Measurements from ENCODE around the gene SLC25A44.

SLC25A44 gene, protein sequence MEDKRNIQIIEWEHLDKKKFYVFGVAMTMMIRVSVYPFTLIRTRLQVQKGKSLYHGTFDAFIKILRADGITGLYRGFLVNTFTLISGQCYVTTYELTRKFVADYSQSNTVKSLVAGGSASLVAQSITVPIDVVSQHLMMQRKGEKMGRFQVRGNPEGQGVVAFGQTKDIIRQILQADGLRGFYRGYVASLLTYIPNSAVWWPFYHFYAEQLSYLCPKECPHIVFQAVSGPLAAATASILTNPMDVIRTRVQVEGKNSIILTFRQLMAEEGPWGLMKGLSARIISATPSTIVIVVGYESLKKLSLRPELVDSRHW

DNA sequence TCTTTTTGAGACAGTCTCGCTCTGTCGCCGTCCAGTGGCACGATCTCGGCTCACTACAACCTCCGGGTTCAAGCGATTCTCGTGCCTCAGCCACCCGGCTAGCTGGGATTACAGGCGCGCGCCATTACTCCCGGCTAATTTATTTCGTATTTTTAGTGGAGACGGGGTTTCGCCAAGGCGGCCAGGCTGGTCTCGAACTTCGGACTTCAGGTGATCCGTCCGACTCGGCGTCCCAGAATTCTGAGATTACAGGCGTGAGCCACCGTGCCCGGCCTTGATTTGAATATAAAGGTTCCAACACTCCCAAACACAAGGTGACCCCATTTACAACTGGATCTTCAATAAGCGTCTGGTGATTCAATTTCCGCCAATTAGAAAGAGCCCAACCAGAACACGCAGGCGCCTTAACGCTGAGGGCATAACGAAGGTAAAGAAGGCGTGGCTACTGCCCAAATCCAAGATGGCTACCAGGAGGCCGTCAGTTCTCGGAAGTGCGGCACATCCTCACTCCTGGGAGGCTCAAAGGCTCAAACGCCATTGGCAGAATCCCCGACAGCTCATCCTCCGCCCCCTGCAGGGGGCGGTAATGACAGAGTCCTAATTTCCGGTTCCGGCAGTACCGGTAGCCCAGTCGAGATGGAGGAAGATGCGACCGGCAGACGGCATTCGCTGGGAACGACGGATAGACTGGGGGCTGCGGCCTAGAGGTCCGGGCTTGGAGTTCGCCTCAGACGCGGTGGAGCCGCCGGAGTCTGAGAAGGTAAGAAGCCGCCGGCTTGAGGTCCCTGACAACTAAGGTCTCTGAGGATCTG, at the start of gene SLC25A44:
TSS of gene SLC25A44 (plus strand) at position 617 of the 812 bp plus-strand sequence. CDS start 5,744 bp downstream, outside the sequence.
- peak; percentile 95 for DNase-seq (ENCODE audit: low read depth)

DNA sequence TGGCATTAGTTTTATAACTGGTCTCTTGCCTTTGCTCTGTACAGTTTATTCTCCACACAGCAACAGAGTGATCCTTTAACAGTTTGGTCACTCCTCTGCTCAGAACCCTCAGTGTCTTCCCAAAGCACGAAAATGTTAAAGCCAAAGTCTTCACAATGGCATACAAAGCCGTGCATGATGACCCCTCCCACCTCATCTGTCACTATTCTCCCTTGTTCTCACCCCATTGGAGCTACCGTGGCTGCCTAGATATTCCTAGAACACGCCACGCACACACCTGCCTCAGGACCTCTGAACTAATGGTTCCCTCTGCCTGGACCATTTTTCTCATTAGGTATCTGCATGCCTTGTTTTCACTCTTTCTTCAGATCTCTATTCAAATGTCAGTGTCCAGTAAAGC, 49.2 kb upstream of the SLC25A44 start:
- no peak for DNase-seq (ENCODE audit: low read depth)

DNA sequence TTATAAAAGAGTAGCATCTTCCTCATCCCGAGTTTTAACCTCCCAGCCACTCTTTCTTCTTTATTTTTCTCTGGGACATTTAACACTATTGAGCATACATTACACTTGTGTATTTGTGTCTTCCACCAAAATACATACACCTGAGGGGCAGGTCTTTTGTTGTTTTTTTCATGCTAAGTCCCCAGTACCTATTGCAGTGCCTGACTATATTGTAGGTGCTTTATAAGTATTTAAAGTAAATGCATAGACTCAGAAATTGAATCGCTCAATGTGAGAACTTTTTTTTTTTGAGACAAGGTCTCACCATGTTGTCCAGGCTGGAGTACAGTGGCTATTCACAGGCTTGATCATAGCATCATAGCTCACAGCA, 48.3 kb upstream of the SLC25A44 start:
- DNase-seq (ENCODE audit: low read depth) = no peak

DNA sequence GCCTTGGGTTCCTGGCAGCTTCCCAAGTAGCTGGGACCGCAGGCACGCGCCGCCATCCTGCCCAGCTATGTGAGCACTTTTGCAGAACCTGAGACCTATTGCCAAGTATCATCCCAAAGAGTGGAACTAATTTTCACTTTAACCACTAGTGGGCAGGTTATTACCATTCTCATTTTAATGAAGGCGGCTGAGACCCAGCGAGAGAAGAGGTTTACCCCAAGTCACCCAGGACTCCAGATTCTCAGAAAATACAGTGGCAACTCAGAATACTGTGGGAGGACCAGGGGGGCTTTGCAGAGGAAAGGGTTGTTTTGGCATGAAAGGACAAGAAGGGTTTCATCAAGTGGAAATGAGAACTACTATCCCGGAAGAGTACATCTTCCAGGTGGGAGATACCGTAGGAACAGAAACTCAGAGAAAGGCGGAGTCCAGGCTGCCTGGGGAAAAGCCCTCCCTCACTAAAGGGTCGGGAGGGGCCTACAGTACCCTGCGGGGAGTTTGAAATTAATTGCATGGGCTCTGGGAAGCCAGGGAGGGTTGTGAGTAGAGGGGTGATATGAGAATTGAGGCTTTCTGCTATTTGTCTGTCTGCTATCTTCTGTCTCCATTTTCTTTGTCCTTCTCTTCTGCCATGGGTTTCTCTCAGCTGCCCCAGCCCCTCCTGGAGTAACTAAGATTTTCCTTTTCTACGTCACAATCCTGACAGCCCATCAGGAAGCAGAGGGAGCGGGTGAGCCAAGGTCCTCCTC, 47.7 kb upstream of the SLC25A44 start:
- peak; percentile 29 for DNase-seq (ENCODE audit: low read depth)

DNA sequence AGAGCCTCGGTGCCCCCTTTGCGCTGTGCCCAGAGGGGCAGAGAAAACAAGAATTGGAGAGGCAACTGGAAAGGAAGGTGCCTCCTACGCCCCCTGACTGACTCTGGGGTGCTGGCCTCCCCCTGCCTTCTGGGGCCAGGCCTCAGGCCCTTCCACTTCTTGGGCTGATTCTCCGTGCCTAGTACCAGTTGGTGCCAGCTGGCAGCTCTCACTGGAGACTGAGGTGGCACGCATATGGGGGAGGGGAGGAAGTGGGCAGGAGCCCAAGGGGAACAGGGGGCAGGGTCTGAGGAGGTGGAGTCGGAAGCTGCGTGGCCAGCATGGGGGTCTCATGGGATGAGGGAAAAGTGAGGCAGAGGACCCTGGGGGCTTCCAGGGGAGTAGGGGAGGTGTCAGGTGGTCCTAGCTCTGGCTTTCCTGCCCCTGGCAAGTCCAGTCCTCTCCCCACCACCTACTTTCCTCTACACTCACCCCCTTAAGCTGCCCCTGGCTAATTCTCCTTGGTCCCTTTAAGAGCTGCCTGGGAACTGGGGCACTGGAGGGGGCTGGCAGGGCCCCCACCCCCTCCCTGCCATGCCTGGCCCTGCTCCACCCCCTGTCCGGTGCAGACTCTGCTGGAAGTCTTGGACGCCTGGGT, 47.0 kb upstream of the SLC25A44 start:
- no peak for DNase-seq (ENCODE audit: low read depth)

DNA sequence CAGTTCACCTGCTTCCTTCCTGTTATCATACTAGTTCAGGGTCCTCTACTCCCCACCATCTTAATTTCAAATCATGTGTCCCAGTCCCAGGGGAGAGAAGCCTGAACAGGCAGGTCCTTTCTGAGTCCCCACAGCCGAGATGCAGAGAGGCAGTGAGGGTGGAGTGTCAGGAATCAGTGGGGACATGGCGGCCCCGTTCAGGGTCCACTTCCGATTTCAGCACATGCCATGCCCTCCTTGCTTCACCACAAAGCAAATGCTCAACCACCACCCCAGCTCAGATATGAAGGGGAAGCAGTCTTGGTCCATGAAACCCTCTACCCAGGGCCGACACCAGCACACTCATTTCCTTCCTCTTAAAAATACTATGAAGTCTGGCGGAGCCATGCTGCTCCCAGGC, 45.7 kb upstream of the SLC25A44 start:
- no peak for DNase-seq (ENCODE audit: low read depth)

DNA sequence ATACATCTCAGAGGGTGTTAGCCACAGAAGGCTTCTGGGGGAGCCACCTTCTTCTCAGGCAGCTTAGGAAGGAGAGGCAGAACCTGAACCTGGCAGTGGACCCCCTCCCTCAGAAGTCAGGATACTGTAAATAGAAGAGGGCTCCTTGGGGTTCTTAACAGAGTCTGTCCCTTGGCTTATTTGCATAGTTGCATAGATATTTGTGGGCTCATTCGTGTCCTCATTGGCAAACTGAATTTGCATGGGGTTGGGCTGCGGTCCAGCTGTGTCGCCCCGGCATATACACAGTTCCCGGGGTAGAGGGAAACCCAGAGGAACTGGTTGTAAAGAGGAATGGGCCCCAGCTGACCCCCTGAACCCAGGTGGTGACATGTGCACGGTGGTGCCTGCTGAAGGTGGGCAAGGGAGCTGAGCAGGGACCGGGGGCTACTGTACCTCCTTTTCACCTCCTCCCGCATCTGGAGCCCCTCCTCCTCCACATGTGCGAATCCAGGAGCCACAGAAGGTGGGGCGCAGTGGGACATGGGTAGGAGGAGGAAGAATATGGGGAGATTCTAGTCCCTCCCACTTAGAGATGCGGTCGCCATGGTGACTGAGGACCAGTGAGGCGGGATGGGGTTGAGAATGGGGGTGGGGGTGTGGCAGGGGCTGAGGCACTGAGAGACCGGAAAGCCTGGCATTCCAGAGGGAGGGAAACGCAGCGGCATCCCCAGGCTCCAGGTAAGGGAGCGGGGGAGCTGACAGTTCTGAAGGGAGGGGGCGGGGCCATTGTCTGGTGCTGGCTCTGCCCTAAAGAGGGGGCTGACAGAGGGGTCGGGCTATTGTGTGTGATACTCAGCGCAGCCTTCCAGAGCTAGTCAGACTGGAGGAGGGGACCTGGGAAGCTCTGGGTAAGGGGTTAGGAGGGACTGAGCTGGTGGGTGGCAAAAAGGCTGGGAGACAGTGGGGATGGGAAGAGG, 44.3 kb upstream of the SLC25A44 start:
- no peak for DNase-seq (ENCODE audit: low read depth)

DNA sequence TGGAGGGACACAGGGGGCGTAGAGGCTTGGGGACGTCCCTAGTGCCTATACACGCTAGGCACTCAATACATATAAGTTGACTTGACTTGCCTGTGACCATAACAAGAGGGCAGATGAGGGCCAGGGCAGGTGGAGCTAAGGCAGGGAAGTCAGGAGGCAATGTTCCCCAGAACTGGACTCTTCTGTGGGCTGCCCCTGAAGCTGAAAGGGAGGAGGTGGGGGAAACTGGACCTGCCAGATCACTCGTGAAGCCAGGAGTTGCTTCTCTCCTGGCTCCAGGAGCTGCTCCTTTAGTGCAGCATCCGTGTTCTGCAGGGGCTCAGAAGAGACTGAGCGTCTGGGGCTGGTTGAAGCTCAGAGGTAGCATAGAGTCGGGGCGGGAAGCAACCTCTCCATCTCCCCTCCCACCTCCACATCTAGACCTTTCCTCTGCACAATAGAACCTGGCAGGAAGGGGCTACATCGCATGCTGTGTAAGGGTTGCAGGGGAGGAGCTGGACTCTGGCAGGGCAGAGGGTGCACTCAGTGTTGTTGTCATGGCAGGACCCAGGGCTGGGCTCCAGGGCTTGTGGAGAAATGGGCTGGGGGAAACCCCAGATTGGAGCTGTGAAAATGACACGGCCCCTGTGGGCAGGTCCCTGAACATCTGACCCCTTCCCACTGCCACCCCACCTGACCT, 43.4 kb upstream of the SLC25A44 start:
- DNase-seq (ENCODE audit: low read depth) = no peak

DNA sequence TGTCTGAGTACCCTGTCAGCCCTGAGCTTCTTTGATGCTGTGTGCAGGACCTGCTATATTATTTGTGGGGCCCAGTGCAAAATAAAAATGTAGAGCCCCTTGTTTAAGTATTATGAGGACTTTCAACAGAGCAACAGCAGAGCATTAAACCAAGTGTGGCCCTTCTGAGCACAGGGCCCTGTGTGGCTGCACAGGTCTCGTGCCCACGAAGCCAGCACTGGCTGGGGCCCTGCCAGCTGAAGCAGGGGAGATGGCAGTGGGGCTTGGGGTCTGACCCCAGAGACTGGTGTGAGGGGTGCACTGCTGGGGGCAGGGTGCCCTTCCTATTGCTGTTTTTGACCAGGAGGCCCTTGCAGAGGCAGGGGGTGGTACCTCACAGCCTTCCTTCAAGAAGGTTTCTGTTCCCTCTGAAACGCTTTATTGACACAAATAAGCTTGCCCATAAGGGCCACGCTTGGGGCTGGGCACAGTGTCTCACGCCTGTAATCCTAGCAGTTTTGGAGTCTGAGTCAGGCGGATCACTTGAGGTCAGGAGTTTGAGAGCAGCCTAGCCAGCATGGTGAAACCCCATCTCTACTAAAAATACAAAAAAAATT, 42.7 kb upstream of the SLC25A44 start:
- no peak for DNase-seq (ENCODE audit: low read depth)

DNA sequence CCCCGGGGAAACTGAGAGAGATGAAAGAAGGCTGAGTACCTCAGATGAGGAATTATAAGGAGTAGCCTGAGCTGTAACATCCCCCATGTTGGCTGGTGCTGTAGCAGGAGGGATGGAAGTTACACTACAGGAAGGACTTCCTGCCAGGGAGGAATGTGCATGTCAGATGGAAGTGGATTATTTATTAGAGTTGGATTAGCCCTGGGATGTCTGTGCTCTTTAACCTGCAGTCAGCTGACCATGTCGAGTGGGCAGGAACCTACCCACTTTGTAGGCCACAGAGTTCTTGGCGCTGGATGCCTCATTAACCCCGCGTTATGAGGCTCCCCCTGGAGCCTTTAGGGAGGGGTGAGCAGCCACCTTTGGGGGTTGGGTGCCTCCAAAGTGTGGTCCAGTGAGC, 41.3 kb upstream of the SLC25A44 start:
- DNase-seq (ENCODE audit: low read depth) = no peak

DNA sequence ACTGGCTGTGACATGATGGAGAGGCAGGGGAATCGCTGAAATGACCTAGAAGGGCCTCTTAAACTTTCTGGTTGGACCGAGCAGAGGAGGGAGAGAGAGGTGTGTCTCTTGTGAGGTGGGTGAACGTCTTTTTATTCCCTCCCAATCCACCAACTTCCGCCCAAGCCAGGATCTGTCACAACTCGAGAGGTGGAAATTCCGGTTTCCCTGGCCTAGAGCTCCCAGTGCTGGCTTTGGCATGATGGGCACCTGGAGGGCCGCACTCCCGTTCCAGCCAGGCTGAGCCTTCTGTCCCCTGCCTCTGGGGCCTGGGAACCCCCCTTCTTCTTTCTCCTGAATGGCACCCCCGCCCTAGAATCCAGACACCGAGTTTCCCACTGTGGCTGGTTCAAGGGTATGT, 40.5 kb upstream of the SLC25A44 start, which contains the start of gene SEMA4A:
TSS of gene SEMA4A (plus strand) at position 224 of the 400 bp plus-strand sequence. CDS start 994 bp downstream, outside the sequence.
- no peak for DNase-seq (ENCODE audit: low read depth)

DNA sequence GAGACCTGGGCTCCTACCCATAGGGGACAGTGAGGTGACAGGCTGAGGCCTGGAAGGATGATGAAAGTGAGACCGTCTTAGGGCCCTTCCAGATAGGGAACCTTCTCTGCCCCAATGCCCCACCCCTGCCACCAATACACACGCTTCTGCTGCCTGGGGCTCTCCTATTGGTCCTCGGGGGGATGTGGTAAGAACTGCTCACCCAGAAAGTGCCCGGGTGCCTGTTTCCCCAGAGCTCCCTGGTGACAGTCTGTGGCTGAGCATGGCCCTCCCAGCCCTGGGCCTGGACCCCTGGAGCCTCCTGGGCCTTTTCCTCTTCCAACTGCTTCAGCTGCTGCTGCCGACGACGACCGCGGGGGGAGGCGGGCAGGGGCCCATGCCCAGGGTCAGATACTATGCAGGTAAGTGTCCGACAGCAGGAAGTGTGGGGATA, 39.6 kb upstream of the SLC25A44 start:
- no peak for DNase-seq (ENCODE audit: low read depth)

DNA sequence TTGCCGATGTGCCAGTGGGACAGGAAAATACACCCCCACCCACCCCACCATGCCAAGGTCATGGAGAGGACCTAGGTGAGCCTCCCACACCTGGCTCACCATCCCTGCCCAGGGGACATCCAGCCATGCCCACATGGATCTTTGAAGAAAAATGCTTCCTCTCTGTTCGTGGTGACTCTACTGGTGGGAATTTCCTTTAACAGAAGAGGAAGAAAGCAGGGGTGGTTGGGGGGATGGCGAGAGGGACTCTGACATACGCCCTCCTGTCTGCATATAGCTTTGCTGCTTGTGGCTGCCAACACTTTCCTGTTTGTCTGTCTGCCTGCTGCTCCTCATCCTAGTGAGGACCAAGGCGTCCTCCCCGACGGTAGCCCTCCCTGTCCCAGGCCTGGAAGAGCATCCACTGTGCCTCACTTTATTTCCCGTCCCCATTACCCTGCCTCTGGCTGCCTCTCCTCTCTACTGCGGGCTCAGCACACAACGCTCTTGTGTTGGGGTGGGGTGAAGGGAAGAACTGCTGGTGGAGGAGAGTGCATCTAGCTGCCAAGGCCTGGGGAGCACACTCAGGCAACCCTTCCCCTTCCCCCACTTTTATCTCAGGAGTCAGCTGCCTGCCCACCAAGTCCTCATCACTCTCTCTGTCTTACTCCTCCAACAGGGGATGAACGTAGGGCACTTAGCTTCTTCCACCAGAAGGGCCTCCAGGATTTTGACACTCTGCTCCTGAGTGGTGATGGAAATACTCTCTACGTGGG, 38.0 kb upstream of the SLC25A44 start:
- no peak for DNase-seq (ENCODE audit: low read depth)

DNA sequence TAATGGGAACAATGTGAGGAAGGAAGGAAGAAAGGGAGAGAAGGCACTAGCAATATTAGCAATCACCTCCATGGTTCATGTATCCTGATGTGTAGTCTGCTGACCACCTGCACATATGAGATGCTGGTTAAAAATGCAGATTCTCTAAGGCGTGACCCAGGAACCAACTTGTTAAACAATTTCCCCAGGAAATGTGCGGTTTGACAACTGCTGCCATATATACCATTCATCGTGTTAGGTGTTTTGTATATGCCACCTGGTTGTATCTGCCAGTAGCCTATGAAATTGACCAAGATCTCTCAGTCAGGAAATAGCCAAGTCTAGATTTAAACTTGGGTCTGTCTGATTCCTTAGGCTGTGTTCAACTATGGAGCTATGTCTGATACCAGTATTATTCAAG, 36.4 kb upstream of the SLC25A44 start:
- no peak for DNase-seq (ENCODE audit: low read depth)

DNA sequence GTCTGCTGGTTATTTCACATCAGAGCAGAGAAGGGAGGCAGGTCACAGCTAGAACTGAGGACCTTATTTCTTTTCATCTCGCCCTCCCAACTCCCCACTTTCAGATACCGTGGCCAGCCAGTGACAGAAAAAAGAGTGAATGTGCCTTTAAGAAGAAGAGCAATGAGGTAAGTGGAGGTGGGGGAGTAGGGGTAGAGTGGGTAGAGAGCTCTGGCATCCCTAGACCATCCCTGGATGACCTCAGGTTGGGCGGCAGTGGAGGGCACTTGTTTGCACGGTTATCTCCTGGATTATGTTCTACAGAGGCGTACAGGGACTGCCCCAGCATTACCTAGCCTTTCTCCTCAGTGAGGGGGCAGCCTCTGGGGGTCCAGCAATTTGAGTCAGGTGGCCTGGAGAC, 35.9 kb upstream of the SLC25A44 start:
- DNase-seq (ENCODE audit: low read depth) = no peak

DNA sequence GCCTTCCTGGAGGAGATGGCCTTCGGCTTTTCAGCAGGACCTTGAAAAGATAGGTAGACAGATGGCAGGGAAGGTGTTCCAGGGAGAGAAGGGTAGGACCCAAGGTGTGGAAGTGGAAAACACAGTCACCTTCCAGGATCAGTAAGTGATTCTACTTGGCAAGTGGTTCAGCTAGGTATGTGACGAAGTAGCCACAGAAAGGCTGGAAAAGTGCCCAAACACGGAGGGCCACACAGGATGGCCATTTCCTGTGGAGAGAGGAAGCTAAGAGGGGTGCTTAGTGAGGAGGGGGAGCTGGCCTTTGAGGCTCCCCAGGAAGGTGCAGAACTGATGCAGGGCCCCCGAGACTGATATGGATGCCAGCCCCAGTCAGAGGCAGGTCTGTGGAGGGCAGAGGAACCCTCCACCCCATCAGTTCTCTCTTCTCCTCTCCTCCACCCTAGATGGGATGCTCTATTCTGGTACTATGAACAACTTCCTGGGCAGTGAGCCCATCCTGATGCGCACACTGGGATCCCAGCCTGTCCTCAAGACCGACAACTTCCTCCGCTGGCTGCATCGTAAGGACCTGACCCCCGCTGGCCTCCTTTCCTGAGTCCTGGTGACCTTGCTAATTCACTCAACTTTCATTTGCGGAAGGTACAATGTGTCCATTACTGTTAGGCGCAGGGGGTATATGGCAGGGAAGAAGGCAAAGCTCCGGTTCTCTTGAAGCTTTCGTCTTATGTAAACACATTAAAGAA, 33.7 kb upstream of the SLC25A44 start:
- no peak for DNase-seq (ENCODE audit: low read depth)

DNA sequence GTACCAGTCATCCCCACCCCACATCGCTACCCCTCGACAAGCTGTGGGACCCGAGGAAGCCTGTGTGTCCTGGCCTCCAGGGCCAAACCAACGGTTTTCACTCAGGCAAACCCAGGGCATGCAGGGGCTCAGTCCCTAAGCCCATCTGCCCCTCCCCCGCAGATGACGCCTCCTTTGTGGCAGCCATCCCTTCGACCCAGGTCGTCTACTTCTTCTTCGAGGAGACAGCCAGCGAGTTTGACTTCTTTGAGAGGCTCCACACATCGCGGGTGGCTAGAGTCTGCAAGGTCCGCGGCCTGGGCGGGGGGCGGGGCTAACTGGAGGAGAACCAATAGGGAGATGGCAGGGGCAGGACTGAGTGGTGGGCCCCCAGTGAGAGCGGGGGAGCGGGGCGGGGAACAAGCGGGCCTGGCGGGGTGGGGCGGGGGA, 33.1 kb upstream of the SLC25A44 start:
- peak; percentile 69 for DNase-seq (ENCODE audit: low read depth)

DNA sequence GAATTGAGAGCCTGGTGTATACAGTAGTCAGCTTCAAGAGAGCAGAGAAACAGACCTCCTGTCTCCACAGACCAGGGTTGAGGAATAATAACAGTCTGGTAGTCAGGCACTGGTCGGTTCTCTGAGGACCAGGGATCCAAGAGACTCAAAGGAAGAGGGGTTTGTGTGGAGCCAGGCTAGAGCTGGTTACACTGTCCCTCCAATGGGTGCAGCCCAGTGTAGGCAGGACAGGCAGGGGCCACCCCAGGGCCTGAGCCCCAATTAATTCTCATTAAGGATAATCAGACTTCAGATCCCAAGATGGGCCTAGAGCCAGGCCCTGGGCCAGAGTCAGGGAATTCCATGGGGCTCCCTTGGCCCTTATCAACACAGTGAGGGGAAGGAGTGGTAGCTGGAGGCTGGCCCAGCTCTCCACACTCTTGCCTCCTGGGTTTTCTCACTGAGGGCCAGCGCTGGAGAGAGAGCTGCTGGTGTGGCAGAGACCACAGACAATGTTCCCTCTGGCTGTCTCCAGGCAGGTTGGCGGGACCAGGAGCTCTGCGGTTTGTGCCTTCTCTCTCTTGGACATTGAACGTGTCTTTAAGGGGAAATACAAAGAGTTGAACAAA, 31.4 kb upstream of the SLC25A44 start:
- DNase-seq (ENCODE audit: low read depth) = no peak
